GM21619 (cell line): Measurements from ENCODE around the gene NDUFB1.

Experiments used
- ATAC-seq: cut with Tn5 transposase; IDR thresholded peaks from one replicate; pipeline ENCODE4 v1.9.1; 2021; ENCODE audit not compliant: unreplicated experiment

NDUFB1 gene

DNA sequence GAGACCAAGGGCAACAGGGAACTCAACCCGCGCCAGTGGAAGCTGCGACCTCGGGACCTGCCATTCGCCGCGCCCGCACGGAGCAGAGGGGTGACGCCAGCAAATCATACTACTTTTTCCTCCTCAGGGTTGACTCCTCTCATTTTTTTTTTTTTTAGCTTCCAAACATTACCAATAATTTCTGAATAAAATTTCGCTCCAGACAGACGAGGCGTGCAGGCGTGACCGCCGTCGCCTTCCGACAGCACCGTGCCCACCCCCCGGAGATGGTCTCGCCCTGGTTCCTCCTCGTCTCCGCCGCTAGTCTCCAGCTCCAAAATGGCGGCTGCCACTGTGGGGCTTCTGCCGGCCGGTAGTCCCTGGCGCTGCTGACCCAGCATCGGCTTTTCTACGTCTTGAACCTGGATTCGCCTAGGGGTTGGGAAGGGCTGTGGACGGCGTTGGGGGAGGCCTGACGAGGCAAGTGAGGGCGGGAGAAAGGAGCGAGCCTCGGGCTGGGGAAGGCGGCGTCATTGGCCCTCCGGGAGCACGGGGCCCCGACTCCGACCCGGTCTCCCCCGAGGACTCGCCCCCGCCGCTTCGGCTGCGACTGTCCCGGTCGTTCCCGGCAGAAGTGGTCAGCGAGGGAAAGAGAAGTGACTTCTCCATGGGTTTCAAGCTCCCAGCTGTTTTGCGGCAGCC is at the start of gene NDUFB1, which contains the start of gene CPSF2:
NDUFB1 (minus strand) TSS at position 37 of the 681 bp plus-strand sequence. CDS start 4,069 bp downstream, outside the sequence.
CPSF2 (plus strand) TSS at position 300 of the 681 bp plus-strand sequence. CDS start 9,016 bp downstream, outside the sequence.
- peak; percentile 89 for ATAC-seq

DNA sequence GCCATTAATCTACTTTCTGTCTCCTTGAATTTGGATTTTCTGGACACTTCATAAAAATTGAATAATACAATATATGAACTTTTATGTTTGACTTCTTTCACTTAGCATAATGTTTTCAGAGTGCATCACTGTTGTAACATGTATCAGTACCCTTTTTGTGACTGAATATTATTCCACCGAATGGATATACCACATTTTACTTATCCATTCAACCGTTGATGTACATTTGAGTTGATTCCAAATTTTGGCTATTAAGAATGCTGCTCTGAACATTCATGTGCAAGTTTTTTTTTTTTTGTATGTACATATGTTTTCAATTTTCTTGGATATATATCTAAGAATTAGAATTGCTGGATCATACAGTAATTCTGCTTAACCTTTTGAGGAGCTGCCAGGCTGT is 43.5 kb upstream of the NDUFB1 start:
- no peak for ATAC-seq

DNA sequence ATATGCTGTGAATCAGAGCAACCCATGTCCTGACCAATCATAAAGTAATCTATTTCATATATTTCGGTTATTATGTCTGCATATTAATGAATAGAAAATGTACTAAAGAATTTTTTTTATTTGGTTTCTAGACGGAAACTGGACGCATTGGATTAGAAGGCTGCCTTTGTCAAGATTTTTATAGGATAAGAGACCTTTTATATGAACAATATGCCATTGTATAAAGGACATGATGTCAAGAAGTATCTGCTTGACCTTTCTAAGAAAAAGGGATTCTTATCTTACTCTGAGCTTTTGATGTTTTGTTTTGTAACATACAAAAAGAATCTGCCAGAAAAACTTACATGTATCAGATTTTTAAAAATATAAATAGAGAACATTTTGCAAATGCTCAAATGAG is 40.0 kb upstream of the NDUFB1 start:
- ATAC-seq: no peak

DNA sequence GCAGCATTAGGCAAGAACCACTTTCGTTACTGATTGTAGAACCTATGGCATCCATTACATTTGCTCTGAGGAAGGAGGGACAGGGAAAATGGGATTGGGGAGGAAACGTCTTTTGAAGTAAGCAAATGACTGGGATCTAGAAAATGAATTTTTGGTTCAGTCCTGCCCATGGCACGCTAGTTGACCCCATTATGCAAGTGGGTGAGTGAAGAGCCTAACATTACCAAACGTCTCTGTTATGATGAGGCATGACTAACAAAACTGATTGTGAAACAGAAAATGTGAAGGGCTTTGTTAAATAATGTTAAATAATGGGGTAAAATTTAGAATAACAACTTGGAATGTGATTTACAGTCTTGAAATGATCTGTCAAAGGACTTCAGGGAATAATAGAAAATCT is 39.1 kb upstream of the NDUFB1 start:
- no peak for ATAC-seq

DNA sequence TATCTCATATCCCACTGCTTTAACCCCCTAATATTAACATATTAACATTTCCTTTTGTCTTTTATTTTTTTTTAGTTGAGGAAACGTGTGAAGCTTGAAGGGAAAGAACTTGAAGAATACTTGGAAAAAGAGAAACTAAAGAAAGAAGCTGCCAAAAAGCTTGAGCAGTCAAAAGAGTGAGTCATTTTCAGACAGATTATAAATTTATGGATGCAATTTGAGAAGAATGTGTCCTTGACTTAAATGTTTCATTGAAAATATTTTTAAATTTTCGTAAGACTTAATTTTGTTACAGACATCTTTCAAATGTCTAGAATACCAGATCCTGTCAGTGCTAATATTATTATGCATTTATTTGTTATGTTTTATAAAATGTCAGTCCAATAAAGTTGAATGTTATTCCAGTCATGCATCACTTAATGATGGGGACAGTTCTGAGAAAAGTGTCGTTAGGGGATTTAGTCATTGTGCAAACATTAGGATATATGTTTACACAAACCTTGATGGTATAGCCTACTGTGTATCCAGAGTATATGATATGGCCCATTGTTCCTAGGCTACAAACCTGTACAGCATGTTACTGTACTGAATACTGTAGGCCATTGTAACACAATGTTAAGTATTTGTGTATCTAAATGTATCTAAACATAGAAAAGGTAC is 32.9 kb upstream of the NDUFB1 start:
- ATAC-seq: no peak

DNA sequence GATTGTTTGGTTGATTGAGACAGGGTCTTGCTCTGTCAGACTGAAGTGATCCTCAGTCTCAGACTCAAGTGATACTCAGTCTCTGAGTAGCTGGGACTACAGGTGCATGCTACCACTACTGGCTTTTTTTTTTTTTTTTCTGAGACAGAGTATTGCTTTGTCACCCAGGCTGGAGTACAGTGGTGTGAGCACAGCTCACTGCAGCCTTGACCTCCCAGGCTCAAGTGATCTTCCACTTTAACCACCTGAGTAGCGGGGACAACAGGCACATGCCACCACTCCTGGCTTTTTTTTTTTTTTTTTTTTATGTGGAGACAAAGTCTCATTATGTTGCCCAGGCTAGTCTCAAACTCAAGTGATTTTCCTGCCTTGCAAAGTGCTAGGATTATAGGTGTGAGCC is 32.1 kb upstream of the NDUFB1 start:
- no peak for ATAC-seq

DNA sequence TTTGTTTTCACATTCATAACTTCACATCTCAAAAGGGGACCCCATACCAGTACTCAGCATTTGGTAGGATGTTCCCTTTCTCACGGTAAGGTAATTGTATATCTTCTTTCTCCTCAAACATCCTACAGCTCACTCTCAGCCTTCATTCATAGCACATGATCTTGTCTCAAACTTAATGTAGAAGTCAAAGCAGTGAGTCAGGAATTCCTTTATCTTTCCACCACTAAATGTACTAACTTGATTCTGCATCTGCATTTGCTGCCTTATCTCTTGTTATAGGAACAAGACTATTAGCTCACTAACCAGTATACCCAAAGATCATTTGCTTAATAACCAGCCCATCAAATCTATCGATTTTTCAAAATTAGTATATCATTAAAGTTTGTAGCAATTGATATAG is 23.2 kb upstream of the NDUFB1 start:
- ATAC-seq: no peak

DNA sequence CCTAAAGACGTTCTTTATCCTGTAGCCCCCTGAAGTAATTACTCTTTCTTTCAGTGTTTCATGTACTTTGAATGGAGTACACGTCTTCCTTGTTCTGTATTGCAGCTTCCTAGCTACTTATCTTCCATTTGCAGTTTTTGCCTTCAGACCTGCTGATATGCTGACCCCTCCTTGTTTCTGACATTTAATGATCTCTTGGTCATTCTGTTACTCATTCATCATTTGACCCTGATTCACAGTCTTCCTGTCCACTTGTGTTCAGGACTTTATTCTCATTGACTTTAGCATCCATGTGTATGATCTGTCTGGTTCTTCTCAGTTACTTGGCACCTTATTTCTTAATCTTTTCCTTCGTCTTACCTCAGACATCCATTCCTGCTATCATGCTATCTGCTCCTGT is 22.5 kb upstream of the NDUFB1 start:
- ATAC-seq: no peak

DNA sequence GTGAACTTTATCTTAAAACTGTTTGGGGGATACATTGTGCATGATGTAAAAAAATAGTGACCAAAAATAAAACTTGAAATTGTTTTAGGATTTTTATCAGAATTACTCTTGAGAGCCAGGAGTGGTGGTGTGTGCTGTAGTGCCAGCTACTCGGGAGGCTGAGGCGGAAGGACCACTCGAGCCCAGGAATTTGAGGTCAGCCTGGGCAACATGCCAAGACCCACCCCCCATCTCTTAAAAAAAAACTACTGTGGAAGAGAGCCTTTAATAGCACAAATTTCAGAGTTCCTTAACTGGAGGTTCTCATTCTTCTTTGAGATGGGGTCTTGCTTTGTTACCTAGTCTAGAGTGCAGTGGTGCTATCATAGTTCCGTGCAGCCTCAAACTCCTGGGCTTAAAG is 21.8 kb upstream of the NDUFB1 start:
- no peak for ATAC-seq

DNA sequence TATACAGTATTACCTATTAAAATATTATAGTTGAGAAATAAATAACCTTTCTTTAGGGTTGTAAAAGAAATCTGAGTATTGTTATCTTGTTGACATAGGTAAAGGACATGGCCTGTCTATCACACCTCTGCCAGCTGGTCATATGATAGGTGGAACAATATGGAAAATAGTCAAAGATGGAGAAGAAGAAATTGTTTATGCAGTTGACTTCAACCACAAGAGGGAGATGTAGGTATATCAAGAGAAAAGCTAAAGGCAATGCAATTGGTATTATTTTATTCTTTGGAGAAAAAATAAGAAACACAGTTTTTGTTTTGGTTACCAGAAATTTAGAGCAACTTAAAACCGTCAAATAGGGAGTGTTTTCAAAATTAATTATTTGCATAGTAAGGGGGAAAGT is 13.8 kb upstream of the NDUFB1 start:
- ATAC-seq: no peak

DNA sequence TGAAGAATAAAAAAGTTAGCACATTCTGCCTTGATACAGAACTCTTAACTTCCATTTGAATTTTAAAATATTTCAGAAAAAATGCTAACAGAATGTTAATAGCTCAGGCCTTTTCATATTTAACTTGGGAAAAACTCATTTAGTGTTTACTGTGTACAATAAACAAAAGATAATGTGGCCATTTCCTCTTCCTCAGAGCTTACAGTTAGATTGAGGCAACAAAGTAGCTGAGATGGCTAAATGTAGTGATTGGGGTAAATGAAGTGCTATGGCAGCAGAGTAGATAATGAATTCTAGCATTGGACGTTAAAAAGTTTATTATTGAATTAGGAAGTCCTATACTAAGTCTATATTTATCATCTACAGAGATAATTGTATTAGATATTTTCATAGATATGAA is 12.9 kb upstream of the NDUFB1 start:
- ATAC-seq: no peak

DNA sequence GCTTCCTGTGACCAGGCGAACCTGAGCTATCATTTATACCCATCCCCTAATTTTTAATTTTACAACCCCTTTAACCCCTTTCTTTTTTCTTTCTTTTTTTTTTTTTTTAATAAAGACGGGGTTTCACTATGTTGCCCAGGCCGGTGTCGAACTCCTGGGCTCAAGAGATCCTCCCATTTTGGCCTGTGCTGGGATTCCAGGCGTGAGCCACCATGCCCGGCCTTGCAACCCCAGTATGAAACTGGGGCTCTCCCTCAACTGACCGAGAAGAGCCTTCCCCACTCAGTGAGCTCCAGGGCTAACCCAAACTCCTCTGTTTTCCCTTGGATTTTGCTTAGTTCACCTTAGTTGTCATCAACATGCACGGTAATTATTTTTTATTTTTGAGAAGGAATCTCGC is 1.3 kb upstream of the NDUFB1 start:
- no peak for ATAC-seq

DNA sequence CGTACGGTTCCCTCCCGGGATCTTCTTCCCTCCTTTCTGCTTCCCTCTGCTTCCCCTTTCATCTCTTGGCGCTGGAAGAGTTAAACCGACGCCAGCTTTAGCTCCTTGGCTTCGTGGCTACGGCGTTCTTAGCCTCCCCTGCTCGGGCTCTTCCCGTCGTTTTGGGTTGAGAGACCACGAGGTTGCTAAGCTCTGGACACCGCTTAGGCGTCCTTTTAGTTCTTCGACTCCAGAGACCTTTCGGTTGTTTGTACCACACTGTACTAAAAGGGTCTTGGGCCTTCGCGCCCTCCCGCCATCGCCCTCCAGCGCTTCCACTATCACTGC is 808 bp upstream of the NDUFB1 start:
- ATAC-seq: no peak

DNA sequence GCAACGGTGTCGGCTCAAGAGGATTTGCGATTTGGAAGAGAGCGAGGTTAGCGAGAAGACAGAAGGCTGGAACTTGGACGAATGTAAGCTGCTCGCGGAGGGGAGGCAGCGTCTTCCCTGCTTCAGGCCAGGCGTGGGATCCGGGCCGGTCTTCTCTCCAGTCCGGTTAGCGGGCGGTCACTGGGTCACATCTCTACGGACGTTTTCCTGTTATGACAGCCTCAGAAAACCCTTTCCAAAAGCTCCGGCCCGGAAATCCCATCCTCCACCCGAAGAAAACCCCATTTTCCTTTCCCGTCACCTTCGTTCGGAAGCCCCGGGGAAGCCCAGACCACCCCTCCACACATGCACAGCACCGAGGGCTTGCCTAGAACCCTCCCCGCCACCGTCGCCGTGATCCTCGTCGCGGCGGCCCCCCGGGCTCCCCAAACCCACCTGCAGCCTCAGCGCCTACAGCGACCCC is 268 bp downstream of the NDUFB1 start:
- ATAC-seq: peak; percentile 25

DNA sequence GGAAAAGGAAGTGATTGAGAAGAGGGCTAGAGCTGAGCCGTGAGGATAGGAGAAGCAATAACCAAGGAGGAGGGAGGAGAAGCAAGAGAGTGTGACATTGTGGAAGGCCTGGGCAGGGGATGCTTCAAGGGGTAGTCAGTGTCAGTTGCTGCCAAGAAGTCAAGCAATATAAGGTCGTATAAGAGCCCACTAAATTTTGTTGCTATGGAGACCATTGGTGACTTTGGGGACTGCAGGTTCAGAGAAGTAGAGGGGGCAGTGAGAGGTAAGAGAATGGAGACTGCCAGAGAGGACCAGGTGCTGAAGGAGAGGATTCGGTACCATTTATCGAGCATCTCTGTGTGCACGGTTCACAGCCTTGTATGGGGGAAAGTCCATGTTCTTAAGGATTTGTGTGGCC is 12.0 kb downstream of the NDUFB1 start:
- no peak for ATAC-seq

DNA sequence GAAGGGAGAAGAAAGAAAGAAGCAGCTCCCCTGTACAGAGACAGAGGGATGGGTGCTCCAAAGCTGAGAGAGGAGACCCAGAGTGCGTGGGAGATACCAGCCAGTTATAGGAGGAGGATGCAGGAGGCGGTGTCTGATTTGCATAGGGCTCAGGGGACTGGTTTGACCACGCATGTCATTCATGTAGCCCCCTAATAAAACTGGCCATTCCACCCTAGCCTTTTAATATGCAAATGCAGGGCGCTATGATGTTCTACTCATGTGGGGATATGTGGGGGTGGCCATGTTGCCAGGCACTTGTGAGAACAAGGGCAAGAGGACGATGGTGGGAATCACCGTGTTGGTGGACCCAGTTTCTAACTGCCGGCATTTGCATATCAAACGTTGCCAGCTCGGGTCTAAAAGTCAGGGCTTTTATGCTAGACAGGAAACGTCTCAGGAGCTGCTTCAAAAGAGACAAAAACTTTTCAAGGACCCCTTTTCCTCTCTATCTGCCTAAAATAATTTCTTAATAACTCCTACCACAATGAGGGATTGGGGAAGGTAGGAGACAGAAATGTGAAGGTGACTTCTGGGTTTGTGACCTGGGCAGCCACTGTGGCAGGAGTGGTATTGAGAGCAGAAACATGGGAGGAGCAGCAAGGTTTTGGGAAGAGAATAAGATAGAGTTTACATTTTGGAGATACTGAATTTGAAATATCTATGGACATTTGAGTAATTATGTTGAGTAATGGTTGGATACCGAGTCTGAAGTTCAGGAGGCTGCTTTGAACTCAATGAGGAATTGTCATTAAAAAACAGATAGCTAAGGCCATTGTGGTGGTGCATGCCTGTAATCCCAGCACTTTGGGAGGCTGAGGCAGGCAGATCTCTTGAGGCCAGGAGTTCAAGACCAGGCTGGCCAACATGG is 12.9 kb downstream of the NDUFB1 start:
- ATAC-seq: no peak

DNA sequence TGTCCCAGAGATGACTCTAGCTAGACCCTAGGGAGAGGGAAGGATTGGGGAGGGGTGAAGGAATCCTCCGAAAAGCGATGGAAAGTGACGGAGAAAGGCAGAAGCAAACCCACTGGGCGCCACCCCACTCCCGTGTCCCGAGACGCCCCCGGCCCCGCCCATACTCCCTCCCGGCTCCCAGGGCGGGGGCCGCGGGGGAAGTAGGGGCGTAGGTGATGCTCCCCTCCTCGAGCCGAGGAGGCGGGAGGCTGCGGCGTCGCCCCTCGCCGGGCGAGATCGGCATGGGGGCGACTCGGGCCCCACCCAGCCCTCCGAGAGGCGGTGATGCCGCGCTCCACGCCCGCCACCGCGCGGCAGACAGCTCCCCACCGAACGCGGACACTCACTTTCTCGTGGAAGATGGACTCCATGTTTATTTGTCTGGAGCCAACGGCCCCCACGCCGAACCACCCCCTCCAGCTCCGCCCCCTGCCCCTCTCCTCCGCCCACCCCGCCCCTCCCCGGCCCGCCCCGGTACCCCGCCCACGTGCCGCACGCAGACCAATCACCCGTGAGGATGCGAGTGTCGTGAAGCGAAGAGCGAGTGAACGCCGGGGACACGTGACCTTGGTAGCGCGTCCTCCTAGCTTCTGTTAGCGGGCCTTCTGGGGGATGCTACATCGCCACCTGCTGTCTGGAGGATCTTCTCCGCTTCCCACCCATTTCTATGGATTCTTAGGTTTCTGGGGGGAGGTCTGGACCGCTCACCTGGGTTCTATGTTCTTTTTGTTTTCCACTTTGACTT is 15.2 kb downstream of the NDUFB1 start, which contains the start of gene ATXN3:
ATXN3 (minus strand) TSS at position 440 of the 784 bp plus-strand sequence; CDS start at position 410, 30 bp downstream.
- peak; percentile 87 for ATAC-seq

DNA sequence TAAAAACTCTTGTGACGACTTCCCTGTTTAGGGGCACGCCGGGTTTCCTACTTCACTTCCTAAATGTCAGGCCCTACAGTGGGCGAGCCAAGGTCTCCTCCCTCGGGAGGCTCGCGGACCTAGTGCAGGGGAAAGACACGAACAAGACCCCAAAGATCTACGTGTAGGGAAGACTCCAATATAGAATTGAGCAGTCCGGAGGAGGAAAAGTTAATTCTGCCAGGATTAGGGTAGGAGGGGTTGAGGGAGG is 15.7 kb downstream of the NDUFB1 start:
- peak; percentile 17 for ATAC-seq

DNA sequence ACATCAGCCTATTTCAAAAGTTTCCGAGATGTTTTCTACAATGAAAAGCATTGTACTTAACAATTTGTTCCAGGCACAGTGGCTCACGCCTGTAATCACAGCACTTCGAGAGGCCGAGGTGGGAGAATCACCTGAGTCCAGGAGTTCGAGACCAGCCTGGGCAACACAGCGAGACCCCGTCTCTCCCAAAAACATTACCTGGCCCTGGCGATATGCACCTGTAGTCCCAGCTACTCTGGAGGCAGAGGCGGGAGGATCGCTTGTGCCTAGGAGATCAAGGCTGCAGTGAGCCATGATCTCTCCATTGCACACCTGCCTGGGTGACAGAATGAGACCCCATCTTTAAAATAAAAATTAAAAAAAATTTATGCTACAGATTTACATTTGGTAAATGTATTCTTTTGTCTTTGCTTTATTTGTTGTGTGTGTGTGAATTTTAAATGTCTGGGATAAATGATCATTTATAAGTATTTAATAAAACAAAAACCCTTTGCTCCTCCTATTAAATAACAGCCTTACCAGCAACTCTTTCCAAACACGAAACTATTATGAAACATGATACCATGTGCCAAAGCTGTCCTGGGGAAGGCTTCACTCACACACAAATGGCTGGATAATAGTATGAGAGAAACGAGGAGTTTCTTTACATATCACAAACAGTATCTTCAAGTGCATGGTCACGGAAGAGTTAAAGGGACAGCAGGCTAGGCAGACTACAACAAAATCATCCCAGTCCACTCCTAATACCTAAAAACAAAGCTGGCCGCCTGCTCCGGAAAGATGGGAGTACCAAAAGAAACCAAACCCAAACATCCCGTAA is 16.2 kb downstream of the NDUFB1 start:
- no peak for ATAC-seq

DNA sequence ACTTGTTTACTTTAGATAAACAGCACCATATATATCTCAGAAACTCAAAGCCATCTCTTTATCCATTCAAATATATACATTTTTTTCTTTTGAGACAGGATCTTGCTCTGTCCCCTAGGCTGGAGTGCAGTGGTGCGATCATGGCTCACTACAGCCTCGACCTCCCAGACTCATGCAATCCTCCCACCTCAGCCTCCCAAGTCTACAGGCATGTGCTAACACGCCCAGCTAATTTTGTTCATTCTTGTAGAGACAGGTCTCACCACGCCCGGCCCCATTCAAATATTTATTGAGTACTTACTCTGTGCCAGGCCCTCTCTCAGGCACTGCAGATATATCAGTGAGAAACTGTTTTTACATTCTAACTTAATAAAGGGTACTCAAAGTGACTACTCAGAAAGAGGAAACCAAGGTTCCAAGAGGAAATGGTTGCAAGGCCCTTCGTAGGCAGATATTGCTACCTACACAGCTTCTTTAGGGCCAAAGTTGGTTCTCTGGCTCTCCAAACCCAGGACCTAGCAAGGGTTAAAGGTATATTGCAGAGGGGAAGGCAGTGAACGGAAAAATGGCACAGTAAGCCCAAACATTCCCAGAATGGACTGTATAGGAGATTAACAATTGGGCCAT is 18.0 kb downstream of the NDUFB1 start:
- ATAC-seq: no peak
